Panc1 (cell line): ENCODE results near the gene FARP1. TPM values are rescaled to one million over a fixed set of nuclear protein-coding genes. Genes with fewer than 3 reads are reported as not detected.
A peak's percentile ranks its signal among the peaks of the same experiment; 100 is the strongest.

Experiments used
- ATAC-seq: fragments of 200-7000 bp; cut with Tn5 transposase; 2 replicates; pipeline ENCODE4 v1.9.1; 2020; ENCODE audit warnings: mild to moderate bottlenecking, moderate library complexity
- BruUV-seq: library from RNA; stranded (reverse); fragments of 400-500 nt; replicated peaks from 2 replicates; lab custom pipeline; 2021; lab: Mats Ljungman, UMichigan
- CTCF ChIA-PET: fragments of 300-600 bp; sonication (Branson Sonifier 250); formaldehyde crosslinking; loops from one replicate; lab custom pipeline; 2022; ENCODE audit warnings: antibody characterized with exemption; lab: Charles Lee
- POLR2A ChIA-PET: fragments of 300-600 bp; sonication (Branson Sonifier 250); formaldehyde crosslinking; loops from one replicate; lab custom pipeline; 2022; ENCODE audit warnings: antibody characterized with exemption; lab: Charles Lee
- DNase-seq: peaks from one replicate; pipeline ENCODE4 v3.0.0-alpha.2; 2010; ENCODE audit warnings: low read depth, low spot score
- H3K27ac ChIP-seq: 2 replicates; pipeline ENCODE4 v1.5.1; 2011; ENCODE audit warnings: mild to moderate bottlenecking, low read length, inconsistent platforms
- H3K27me3 ChIP-seq: fragments of 200-500 bp; sonication (Bioruptor generic); 2 replicates; pipeline ENCODE4 v1.6.0; 2014; ENCODE audit warnings: low read length, inconsistent platforms; ENCODE audit not compliant: control insufficient read depth, insufficient read depth
- H3K36me3 ChIP-seq: fragments of 200-500 bp; sonication (Bioruptor generic); 2 replicates; pipeline ENCODE4 v1.5.1; 2014; ENCODE audit warnings: inconsistent platforms, mild to moderate bottlenecking, low read length, moderate library complexity; ENCODE audit not compliant: control insufficient read depth, insufficient read depth
- H3K4me1 ChIP-seq: 2 replicates; pipeline ENCODE4 v1.5.1; 2011; ENCODE audit warnings: inconsistent platforms, mild to moderate bottlenecking, low read length, moderate library complexity; ENCODE audit not compliant: control insufficient read depth, insufficient read depth
- H3K4me3 ChIP-seq, 2 experiments: 2 replicates each; pipeline ENCODE4 v1.5.1; 2011 to 2012; ENCODE audit warnings: low read depth in 2 of 2, low read length in 2 of 2, mild to moderate bottlenecking in 2 of 2, inconsistent platforms in 1 of 2, moderate library complexity in 1 of 2
- H3K9me3 ChIP-seq: fragments of 200-500 bp; sonication (Bioruptor generic); 2 replicates; pipeline ENCODE4 v1.5.1; 2014; ENCODE audit warnings: low read depth, mild to moderate bottlenecking, inconsistent platforms, low read length, moderate library complexity; ENCODE audit not compliant: control insufficient read depth, insufficient read depth
- CTCF ChIP-seq: fragments of 450-650 bp; IDR thresholded peaks from 2 replicates; pipeline ENCODE4 v1.5.1; 2017; ENCODE audit warnings: mild to moderate bottlenecking
- POLR2AphosphoS5 ChIP-seq: IDR thresholded peaks from 2 replicates; pipeline ENCODE4 v1.6.1; 2012; ENCODE audit warnings: mild to moderate bottlenecking, low read depth, low read length, moderate library complexity
- REST ChIP-seq, 2 experiments: IDR thresholded peaks; 2 replicates each; pipeline ENCODE4 v1.6.1; 2011 to 2012; ENCODE audit warnings: low read depth in 2 of 2, control low read depth in 1 of 2, low read length in 1 of 2, mild to moderate bottlenecking in 1 of 2, moderate library complexity in 1 of 2; ENCODE audit not compliant: insufficient read depth in 1 of 2
- SIN3A ChIP-seq: IDR thresholded peaks from 2 replicates; pipeline ENCODE4 v1.6.1; 2012; ENCODE audit warnings: low read depth, mild to moderate bottlenecking, low read length, moderate library complexity, borderline replicate concordance; ENCODE audit not compliant: insufficient read depth
- TCF7L2 ChIP-seq: IDR thresholded peaks from 2 replicates; pipeline ENCODE4 v1.6.1; 2011; ENCODE audit warnings: mild to moderate bottlenecking, low read depth, low read length, inconsistent platforms
- in situ Hi-C: cut with HindIII; loops from 2 replicates; pipeline ENCODE4 v1.10.0; 2016; ENCODE audit warnings: low sequenced_read_pairs, low pct_unique_long_range_greater_than_20kb
- intact Hi-C: fragments of 100-400 bp; cut with micrococcal nuclease; formaldehyde crosslinking; loops from one replicate; pipeline ENCODE4 v1.10.0; 2022; ENCODE audit not compliant: unreplicated experiment
- total RNA-seq: library from RNA; stranded (reverse); gene quantifications from one replicate; pipeline ENCODE4 v1.2.1, GENCODE V29; 2021; ENCODE audit not compliant: unreplicated experiment

Gene FARP1
- total RNA-seq, 1 experiment from 2014 or later: 61.9 TPM

GRCh38 chr13:98175043-98175442 lies 32.1 kb downstream of the FARP1 start:
- no peaks in the 10 kb centered on the region for H3K27me3 ChIP-seq
- no peak for TF ChIP-seq CTCF
- TF ChIP-seq TCF7L2: no peak
- TF ChIP-seq SIN3A: no peak
- no peak for TF ChIP-seq REST (IDR thresholded peaks at IDR 0.05; ENCODE audit: insufficient read depth in 1 of 2, low read depth in 2 of 2, low read length in 1 of 2)
- no peak for TF ChIP-seq POLR2AphosphoS5
- intact Hi-C loops (no loop called here), in situ Hi-C loops (no loop called here)
- no TSS peak for BruUV-seq
- ATAC-seq (no peak), DNase-seq (no peak)
- H3K36me3 ChIP-seq: no peaks in the 10 kb centered on the region
- H3K4me3 ChIP-seq: no peak overlapping the region
- H3K27ac ChIP-seq: peak overlapping the region; percentile 85
- peaks cover 42% of the 10 kb centered on the region for H3K4me1 ChIP-seq
- no peaks in the 10 kb centered on the region for H3K9me3 ChIP-seq
- ChIA-PET CTCF (no interaction called here), POLR2A (no interaction called here)

GRCh38 chr13:98175823-98176222 lies 32.9 kb downstream of the FARP1 start:
- Histone ChIP-seq H3K4me1 (peaks cover 42% of the 10 kb centered on the region), H3K9me3 (no peaks in the 10 kb centered on the region), H3K27ac (peak overlapping the region; percentile 85), H3K27me3 (no peaks in the 10 kb centered on the region), H3K4me3 (no peak overlapping the region), H3K36me3 (no peaks in the 10 kb centered on the region)
- no peak for DNase-seq
- TF ChIP-seq REST (IDR thresholded peaks at IDR 0.05; ENCODE audit: insufficient read depth in 1 of 2, low read depth in 2 of 2, low read length in 1 of 2) (no peak), POLR2AphosphoS5 (no peak), SIN3A (no peak), TCF7L2 (no peak)
- BruUV-seq: no TSS peak
- ATAC-seq: no peak
- intact Hi-C loops: no loop called here
- CTCF ChIA-PET: no interaction called here
- POLR2A ChIA-PET: no interaction called here
- in situ Hi-C loops: no loop called here
